Stimulated activated CD8-positive, alpha-beta memory T cell treated with anti-CD3 and anti-CD28 coated beads, Interleukin-7, amount 100 ng/mL, for 48 hours (primary cell): Measurements from ENCODE around the gene WNT7B.

ENCODE experiments used
- DNase-seq, 2 donors: peaks; one replicate each; pipeline ENCODE4 v3.0.0-alpha.2; 2020; ENCODE audit warnings: low read depth in 1 of 2; ENCODE audit errors: extremely low read depth in 1 of 2

WNT7B gene

DNA sequence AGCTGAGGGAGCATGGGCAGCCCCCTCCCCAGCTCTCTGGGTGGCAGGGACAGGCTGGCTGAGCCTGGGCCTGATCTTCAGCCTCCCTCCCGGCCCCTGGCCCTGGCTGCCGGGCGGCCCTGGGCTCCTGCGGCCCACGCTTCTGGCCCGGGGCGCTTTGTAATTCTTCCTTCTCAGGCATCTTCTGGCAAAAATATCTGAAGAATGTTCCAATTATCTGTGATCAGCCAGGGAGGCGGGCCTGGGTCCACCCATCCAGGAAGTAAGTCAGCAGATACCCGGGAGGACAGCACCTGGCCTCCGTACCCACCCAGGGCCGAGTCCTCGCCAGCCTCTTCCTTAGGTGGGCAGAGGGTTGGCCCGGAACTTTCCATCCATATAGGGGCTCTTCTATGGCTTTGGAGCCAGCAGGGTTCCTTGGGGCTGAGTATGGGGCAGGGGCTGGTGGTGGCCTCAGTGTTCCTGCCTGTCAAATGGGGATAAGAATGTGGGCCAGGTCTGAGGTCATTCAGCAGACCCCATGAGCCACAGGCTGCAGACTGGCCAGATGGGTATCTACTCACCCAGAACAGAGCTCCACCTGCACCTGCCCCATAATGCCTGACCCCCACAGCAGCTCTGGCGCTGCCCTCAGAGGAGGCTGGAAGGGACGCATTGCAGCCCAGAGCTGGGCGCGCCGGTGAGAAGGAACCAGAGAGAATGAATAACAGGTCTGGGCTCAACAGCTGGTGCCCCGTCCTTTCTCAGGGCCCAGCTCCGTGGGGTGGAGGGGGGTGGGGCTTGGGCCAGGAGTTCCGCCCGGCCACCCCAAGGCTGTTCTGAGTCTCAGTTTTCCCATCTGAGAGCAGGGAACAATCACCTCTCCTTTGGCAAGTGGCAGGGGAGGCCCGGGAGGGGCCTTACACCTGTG is 16.2 kb downstream of the WNT7B start:
- DNase-seq, result no peak

DNA sequence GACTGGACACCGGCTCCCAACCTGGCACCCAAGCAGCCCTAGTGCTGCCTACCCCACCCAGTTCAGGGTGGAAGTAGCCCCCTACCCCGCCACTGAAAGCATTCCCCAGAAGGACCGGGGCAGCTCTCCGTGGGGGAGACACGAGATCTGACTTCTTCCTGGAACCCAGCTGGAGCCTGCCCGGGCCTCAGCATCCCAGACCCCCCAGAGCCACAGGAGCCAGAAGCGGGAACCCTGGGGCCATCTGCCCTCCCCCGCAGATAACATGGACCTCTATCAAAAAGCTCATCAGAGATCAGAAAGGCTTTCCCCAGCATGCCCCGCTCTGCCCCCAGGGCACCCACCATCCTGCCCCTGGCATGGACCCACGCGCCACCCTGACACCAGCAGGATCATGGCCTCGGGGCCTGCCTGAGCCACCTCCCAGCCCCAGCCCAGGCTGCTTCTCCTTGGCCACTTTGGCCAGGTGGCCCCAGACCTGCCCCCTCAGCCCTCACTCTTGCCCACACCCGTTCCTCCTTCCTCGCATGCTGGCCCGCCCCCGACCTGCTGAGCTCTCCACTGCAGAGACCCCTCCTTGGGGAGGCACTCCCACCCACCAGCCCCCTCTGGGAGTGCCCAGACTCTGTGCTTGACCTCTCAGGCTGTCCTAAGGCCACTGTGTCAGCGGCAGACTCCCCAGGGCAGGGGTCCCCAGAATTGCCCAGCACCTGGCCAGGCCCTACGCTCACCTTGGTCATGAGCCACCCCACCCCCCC is 17.1 kb downstream of the WNT7B start:
- no peak for DNase-seq

DNA sequence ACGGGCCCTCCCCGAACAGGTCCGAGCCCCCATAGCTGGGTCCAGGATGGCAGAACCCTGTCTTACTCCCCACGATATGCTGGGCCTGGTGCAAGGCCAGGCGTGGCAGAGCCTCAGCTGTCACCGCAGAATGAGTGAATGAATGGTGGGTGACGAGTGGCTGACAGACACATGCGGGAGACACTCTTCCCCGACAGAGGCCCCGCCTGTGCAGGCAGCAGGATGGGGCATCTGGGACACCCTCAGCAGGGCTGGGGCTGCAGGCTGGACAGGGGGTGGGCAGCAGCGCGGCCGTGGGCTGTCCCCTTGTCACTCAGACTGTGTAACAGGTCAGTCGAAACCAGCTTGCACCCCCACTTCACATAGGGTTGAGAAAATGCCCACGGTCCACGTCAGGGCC is 18.0 kb downstream of the WNT7B start:
- DNase-seq, result no peak

DNA sequence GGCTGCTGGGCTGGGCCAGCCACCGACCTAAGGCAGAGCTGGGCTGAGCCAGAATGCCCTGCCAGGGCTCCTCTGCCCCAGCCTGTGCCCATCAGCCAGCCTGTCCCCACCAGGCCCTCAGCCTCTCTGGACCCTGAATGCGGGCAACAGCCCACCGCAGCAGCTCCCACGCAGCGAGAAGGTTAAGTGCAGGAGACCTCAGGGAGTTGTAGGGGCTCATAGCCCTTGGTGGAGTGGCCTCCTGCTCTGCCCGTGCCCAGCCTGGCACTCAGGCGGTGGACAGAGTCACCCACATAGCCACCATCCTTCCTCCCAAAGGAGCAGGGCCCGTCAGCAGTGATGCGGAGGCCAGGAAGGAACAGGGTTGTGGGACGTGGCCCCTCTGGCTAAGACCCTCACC is 19.1 kb downstream of the WNT7B start:
- DNase-seq, result no peak

DNA sequence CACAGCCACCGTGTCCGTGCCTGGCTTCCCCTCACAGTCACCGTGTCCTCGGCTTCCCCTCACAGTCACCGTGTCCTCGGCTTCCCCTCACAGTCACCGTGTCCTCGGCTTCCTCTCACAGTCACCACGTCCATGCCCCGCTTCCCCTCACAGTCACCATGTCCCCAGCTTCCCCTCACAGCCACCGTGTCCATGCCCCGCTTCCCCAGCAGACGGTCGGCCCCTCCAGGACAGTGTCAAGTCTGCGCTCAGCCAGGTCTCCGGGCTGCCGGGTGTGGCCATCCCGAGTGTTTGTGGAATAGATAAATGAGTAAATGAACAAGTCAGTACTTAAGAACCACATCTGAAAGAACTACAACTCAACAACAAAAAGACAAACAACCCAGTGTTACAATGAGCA is 23.8 kb downstream of the WNT7B start:
- no peak for DNase-seq

DNA sequence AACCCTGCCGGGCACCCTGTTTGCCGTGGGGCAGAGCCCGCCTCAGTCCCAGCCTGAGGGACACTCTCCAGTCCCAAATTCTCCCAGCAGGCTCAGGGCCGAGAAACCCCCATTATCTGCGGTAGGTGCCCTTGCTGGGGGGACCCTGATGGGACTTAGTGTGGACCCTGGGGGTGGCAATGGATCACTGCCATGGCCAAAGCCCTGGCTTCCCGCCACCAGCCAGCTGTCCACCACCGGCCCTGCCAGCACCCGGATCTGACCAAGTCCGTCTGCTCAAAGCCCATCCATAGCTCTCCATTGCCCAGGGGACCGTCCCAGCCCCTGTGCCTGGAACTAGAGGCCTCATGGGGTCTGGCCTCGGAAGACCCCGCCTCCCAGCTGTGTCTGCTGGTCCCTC is 24.4 kb downstream of the WNT7B start:
- DNase-seq, result no peak

DNA sequence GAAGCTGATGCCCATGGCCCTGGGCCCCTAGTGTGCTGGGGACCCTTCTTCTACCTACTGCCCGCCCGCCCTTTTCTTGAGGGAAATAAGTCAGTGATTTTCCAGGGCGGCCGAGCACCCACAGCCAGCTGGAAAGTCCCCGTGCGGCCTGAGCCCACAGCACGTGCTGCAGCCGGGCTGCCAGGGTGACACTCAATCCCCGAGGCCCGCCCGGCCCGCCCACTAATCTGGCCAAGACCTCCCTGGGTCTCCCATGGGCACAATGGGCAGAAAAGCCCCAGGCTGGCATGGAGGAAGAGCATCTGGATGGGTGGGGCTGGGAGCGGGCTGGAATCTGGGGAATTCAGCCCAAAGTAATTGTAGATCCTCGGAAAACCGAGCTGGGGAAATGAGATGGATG is 24.8 kb downstream of the WNT7B start:
- no peak for DNase-seq

DNA sequence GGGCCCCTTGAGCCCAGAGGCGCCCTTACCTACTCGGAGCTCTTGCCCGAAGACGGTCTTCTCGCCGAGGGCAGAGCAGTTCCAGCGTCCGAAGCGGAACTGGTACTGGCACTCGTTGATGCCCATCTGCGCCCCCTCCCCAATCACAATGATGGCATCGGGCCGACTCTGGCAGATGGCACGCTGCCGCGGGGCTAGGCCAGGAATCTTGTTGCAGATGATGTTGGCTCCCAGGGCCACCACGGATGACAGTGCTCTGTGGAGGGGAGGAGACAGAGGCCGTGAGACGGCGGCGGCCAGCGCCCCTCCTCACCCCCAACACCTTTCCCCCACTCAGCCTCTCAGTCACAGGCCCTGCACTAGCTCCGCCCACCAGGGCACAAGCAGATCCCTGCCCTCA is 27.1 kb downstream of the WNT7B start:
- no peak for DNase-seq

DNA sequence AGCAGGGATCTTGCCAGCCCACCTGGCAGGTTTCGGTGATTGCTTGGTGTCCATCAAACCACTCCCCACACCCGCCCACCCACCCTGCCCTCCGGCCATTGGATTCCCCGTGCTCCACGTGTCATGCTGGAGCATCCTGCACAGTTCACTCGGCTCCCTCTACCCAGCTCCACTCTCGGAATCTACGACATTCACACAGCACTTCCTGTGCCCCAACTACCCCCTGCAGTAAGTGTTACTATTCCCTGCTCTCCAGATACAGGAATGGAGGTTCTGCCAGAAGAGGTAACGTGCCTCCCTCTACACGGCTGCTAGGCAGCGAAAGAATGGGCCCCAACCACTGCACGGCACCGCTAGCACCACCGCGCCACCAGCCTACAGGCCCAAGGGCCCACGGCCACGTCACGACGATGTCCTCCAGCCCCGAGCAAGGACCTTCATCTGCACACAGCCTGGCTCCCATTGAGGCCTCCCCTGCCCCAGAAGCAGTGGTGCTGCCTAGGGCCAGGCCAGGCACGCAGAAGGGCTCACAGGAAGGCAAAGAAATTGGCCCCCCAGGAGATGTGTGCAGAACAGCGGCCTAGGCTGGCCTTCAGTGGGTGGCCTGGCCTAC is 27.6 kb downstream of the WNT7B start:
- DNase-seq, result no peak

DNA sequence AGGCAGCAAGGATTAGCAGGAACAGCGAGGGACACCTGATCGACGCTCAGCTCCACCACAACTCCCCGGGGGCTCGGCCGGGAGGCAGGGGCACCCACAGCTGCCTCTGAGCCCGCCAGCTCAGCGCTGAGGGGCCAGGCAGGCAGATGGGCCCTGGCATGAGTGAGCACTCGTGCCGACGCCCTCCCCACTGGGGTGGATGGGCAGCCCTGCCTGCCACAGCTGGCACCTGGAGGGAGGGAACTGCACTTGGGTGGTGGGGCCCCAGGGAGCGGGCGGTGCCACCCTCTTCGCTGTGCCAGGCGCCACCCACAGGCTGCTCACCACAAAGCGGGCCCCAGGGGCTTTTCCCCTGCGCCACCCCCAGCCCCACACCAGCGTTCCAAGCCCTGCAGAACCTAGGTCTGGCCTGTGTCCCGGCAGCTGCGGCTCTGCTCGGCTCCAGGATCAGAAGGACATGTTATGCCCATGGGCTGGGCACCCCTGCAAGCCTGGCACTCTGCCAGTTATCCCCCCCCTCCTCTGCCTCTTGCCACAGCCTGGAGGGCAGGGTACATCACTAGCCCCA is 28.8 kb downstream of the WNT7B start:
- no peak for DNase-seq

DNA sequence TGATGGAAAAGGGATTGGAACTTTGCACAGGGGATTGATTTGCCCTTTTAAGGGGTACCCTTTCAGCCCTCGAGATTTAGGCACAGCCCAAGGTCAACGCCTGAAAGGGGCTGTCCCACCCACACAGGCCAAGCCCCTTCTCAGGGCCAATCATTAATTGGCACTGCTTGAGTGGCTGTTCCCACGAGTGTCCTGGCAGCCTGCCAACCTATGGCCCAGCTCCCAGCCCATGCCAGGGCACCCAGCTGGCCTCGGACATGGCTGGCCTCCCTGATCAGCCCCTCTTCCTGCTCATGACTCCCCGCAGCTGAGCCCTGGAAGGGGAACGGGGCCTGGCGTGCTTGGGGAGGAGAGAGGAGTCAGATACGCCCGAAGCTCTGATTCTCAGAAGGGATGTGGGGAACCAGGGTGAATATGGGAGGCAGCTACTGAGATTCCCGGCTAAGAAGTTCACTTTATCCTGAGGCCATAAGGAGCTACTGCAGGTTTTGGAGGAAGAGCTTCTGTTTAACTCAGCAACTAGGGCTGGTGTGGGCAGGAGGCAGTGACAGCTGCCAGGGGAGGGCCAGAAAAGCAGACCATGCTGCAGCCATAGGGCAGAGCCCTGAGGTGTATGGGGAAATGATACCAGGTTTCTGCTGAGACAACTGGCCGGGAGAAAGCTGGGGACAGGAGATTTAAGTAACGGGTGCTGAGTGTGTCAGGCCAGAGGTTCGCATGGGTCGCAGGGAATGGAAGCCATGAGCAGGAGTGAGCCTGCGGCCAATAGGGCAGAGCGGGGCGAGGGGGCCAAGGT is 30.0 kb downstream of the WNT7B start:
- DNase-seq, result no peak

DNA sequence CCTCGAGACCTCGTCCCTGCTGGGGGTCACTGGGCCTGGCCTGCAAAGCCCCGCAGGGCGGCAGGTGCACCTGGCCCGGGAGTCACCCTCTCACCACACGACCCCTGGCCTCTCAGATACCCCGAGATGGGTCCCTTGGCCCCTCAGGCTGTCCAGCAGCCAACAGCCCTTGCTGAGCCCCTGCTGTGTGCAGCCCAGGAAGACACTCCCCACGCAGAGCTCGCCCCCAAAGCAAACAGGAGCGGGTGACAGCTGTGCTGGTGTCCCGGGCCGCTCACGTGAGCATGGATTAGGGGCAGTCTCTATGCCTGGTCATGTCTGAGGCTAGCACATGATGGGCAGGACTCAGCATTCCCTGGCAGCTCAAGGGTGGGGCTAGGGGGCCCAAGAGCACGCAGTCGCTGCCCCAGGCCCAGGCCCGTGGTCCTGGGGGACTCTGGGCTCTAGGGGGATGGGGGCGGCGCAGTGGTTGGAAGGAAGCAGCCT is 31.3 kb downstream of the WNT7B start:
- DNase-seq, result no peak

DNA sequence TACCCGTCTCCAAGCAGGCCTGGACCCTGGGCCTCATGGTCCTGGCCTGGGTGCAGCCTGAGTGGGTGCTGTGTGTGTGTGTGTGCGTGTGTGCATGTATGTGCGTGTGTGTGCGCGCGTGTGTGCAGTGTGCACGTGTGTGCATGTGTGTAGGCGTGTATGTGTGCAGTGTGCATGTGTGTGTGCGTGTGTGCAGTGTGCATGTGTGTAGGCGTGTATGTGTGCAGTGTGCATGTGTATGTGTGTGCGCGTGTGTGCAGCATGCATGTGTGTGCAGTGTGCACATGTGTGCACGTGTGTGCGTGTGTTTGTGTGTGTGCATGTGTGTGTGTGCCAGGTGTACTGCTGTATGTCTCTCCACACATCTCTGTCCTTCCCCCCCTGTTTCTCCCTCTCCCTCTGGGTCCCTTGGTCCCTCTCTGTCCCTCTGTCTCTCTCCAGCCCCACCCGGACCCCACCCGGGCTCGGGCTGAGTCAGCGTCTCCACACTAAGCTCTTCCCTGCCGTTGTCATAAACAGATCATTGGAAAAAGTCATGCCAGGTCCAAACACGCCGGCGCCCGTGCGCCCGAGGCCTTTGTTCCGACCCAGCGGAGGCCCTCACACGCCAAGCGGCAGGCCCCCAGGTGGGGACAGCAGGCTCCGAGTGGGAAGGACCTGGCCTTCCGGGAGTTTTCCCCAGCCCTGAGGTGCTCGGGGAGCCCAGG is 34.0 kb downstream of the WNT7B start:
- no peak for DNase-seq

DNA sequence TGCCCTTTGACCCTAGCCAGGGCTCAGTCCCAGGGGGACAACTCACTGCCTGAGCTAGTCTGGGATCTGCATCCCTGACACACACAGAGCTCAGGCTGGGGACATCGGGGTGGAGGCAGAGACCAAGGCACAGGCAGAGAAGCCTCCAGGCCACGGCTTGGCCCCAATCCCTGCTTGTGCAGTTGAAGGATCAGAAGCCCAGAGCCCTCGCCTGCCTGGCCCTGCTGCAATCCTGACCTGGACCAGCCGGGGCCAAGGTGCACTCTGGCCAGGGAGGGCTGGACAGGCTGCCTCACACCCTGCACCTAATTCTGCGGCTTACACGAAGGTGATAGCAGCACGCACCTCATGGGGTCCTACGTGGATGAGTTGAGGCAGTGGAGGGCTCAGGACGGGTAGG is 34.6 kb downstream of the WNT7B start:
- no peak for DNase-seq

DNA sequence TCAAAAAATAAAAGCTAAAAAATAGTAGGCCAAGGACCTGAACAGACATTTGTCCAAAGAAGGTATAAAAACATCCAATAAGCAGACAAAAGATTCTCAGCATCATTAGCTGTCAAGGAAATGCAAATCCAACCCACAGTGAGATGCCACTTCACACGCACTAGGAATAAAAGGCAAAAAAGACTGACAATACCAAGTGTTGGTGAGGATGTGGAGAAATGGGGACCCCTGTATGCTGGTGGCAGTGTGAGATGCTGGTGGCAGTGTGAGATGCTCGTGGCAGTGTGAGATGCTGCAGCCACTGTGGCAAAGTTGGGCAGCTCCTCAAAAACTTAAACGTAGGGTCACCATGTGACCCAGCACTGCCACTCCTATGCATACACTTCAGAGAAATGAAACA is 38.0 kb downstream of the WNT7B start:
- no peak for DNase-seq

DNA sequence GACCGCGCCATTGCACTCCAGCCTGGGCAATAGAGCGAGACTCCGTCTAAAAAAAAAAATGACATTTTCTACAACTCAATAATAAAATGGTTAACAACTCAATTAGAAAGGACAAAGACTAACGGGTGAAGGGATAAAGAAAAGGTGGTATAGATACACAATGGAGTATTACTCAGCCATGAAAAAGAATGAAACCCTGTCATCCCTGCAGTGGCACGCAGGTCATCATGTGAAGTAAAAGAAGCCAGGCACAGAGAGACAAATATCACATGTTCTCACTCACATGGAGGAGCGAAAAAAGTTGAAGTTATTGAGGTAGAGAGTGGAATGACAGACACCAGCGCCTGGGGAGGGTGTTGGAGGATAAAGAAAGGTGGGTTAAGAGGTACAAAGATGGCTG is 39.0 kb downstream of the WNT7B start:
- DNase-seq, result no peak

DNA sequence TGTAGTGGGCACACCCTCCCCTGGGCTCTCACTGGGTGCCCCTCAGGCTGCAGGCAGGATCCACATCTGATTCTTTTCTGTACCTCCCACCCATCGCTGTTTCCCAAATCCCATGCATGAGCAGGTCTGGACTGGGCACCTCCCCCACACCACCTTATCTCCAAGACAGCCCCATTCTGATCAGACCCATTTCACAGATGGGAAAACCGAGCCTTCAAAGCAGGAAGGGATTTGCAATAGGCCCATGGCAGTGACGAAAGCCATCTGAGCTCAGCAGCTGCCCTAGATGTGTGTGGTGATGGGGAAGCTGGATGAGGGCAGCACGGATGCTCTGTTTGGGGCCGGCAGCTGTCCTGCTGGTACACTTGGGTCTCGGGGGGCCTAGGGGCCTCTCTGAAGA is 41.4 kb downstream of the WNT7B start:
- DNase-seq, result no peak

DNA sequence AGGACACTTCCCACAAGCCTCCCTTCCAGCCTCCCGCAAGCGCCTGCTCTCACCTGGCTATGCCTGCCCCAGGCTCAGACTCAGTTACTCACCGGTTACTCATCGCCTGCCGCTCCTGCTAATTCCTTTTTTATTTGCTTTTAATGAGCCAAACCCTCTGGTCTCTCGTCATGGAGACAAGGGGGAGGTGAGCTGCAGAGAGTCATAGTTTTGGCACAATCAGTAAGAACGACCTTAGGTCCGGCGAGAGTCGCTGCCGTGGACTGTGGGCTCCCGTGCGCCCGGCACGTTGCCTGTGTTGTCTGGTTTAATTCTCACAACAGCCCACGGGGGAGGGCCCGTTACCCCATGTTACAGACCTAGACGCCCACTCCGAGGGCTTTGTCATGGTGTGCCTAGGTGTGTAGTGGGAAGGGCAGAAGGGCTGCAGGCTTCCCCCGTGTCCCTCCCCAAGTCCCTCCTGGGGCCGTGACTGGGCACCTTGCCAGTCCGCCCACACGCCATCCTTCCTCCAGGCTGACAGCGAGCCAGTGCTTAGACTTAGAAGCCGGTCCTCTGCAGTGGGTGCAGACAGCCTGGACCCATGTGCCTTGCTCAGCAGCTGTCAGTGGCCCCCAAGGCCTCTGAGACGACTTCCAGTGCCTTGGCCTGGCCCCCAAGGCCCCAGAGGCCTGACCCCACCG is 42.2 kb downstream of the WNT7B start:
- no peak for DNase-seq

DNA sequence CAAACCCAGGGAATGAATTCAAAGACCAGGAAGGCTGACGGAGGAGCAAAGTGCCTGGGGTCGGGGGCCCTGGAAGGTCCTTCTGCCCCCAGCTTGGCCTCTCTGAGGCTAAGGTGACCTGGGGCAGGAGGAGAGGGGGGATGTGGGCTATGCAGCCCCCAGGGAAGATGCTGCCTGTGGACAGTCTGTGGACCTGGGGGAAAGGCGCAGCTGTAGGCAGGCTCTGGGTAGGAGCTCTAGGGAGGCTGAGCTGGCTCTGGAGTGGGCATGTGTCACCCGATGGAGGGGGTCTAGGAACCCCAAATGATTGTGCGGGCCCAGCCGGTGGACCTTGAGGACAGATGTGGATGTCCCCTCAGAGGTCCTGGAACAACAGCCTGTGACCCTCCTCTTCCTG is 42.8 kb downstream of the WNT7B start:
- DNase-seq, result no peak
